Activated CD8-positive, alpha-beta memory T cell treated with anti-CD3 and anti-CD28 coated beads, Interleukin-2, amount 10 ng/mL, durations not matched to agents 7 days and 5 days (primary cell): Measurements from ENCODE around the gene LRRFIP1. TPM values are rescaled to one million over a fixed set of nuclear protein-coding genes. Genes with fewer than 3 reads are reported as not detected.

Source experiments
- ATAC-seq: fragments of 150-1000 bp; cut with Tn5 transposase; one replicate; pipeline ENCODE4 v1.10.0; 2021; ENCODE audit warnings: moderate library complexity
- CTCF ChIA-PET: fragments of 350-600 bp; sonication (Branson Sonifier 250); formaldehyde crosslinking; loops from one replicate; lab custom pipeline; 2021; ENCODE audit warnings: antibody characterized with exemption; lab: Charles Lee
- DNase-seq: peaks from one replicate; pipeline ENCODE4 v3.0.0-alpha.2; 2020
- H3K27ac Mint-ChIP-seq: one replicate; pipeline ENCODE4 v1.8.0; 2021; ENCODE audit warnings: mild to moderate bottlenecking, mixed read lengths
- H3K27me3 Mint-ChIP-seq: one replicate; pipeline ENCODE4 v1.8.0; 2021; ENCODE audit warnings: mixed read lengths
- H3K36me3 Mint-ChIP-seq: one replicate; pipeline ENCODE4 v1.8.0; 2021; ENCODE audit warnings: mild to moderate bottlenecking, mixed read lengths
- H3K4me1 Mint-ChIP-seq: one replicate; pipeline ENCODE4 v1.8.0; 2021; ENCODE audit warnings: mixed read lengths
- H3K4me3 Mint-ChIP-seq: one replicate; pipeline ENCODE4 v1.8.0; 2021; ENCODE audit warnings: mild to moderate bottlenecking, moderate library complexity, mixed read lengths
- H3K9me3 Mint-ChIP-seq: one replicate; pipeline ENCODE4 v1.8.0; 2022; ENCODE audit warnings: low read depth, mixed read lengths
- total RNA-seq, 2 experiments: library from RNA; stranded (reverse); gene quantifications; one replicate each; pipeline ENCODE4 v1.2.3, GENCODE V29; 2021

LRRFIP1 gene
- total RNA-seq, 2 experiments from 2014 or later, result 197 to 229 TPM

GRCh38 chr2:237733677-237734300 is 106.4 kb downstream of the LRRFIP1 start:
- peak overlapping the region; percentile 56 for H3K27ac Mint-ChIP-seq
- H3K4me1 Mint-ChIP-seq, result peaks cover 42% of the 10 kb centered on the region
- H3K4me3 Mint-ChIP-seq, result no peak overlapping the region

GRCh38 chr2:237734905-237735623 is 107.7 kb downstream of the LRRFIP1 start:
- Mint-ChIP-seq H3K4me3 (no peak overlapping the region), H3K4me1 (peaks cover 36% of the 10 kb centered on the region), H3K36me3 (peaks cover 28% of the 10 kb centered on the region), H3K9me3 (no peaks in the 10 kb centered on the region), H3K27me3 (no peaks in the 10 kb centered on the region), H3K27ac (peak overlapping the region; percentile 24)
- DNase-seq (peak; percentile 34), ATAC-seq (no peak)
- CTCF ChIA-PET, result interaction anchor here (3.7 kb wide), 1 partner anchor 9 kb away, joined by 24 read pairs; no protein-coding TSS in a partner anchor

More at GRCh38 chr2:237733677-237734300, 106.4 kb downstream of the LRRFIP1 start:
- Mint-ChIP-seq H3K27me3 (no peaks in the 10 kb centered on the region), H3K9me3 (no peaks in the 10 kb centered on the region), H3K36me3 (peaks cover 26% of the 10 kb centered on the region)
- no peak for ATAC-seq
- no peak for DNase-seq
- CTCF ChIA-PET, result interaction anchor here (1.3 to 3.7 kb wide), 3 partner anchors 10 to 33 kb away, joined by 3 to 24 read pairs (median 3); no protein-coding TSS in a partner anchor

GRCh38 chr2:237735798-237736197 is 108.4 kb downstream of the LRRFIP1 start:
- H3K9me3 Mint-ChIP-seq, result no peaks in the 10 kb centered on the region
- CTCF ChIA-PET, result interaction anchor here (0.7 to 1.0 kb wide), 2 partner anchors 9 to 62 kb away, joined by 3 to 4 read pairs; no protein-coding TSS in a partner anchor
- no peak overlapping the region for H3K27ac Mint-ChIP-seq
- H3K27me3 Mint-ChIP-seq, result no peaks in the 10 kb centered on the region
- peaks cover 28% of the 10 kb centered on the region for H3K36me3 Mint-ChIP-seq
- no peak for DNase-seq
- H3K4me3 Mint-ChIP-seq, result no peak overlapping the region
- H3K4me1 Mint-ChIP-seq, result peaks cover 31% of the 10 kb centered on the region
- ATAC-seq, result no peak

GRCh38 chr2:237736783-237737182 is 109.4 kb downstream of the LRRFIP1 start:
- Mint-ChIP-seq H3K9me3 (no peaks in the 10 kb centered on the region), H3K27ac (no peak overlapping the region), H3K4me3 (no peak overlapping the region), H3K27me3 (no peaks in the 10 kb centered on the region), H3K36me3 (peaks cover 30% of the 10 kb centered on the region), H3K4me1 (peaks cover 21% of the 10 kb centered on the region)
- no peak for DNase-seq
- CTCF ChIA-PET, result interaction anchor here (0.7 to 1.3 kb wide), 4 partner anchors 8 to 63 kb away, joined by 3 to 4 read pairs (median 3); no protein-coding TSS in a partner anchor
- ATAC-seq, result no peak

- ATAC-seq, result no peak
- Mint-ChIP-seq H3K27me3 (no peaks in the 10 kb centered on the region), H3K9me3 (no peaks in the 10 kb centered on the region), H3K4me1 (peaks cover 19% of the 10 kb centered on the region), H3K27ac (no peak overlapping the region), H3K36me3 (peaks cover 29% of the 10 kb centered on the region), H3K4me3 (no peak overlapping the region)
- no peak for DNase-seq
- CTCF ChIA-PET, result interaction anchor here (0.7 to 1.3 kb wide), 2 partner anchors 9 to 29 kb away, joined by 3 read pairs; no protein-coding TSS in a partner anchor
These were observed 109.9 kb downstream of the LRRFIP1 start for GRCh38 chr2:237737196-237737865.

GRCh38 chr2:237738255-237738654 is 110.9 kb downstream of the LRRFIP1 start:
- CTCF ChIA-PET, result no interaction called here
- Mint-ChIP-seq H3K36me3 (peaks cover 29% of the 10 kb centered on the region), H3K4me1 (peaks cover 13% of the 10 kb centered on the region)

GRCh38 chr2:237739101-237739500 is 111.7 kb downstream of the LRRFIP1 start:
- DNase-seq, result no peak
- Mint-ChIP-seq H3K9me3 (no peaks in the 10 kb centered on the region), H3K36me3 (peaks cover 27% of the 10 kb centered on the region), H3K4me1 (peaks cover 14% of the 10 kb centered on the region), H3K27ac (no peak overlapping the region), H3K4me3 (no peak overlapping the region), H3K27me3 (no peaks in the 10 kb centered on the region)
- CTCF ChIA-PET, result interaction anchor here (1.6 kb wide), 1 partner anchor 65 kb away, joined by 3 read pairs; no protein-coding TSS in a partner anchor
- no peak for ATAC-seq

More at GRCh38 chr2:237738255-237738654, 110.9 kb downstream of the LRRFIP1 start:
- no peak overlapping the region for H3K27ac Mint-ChIP-seq
- no peak for DNase-seq
- no peak overlapping the region for H3K4me3 Mint-ChIP-seq
- no peak for ATAC-seq
- no peaks in the 10 kb centered on the region for H3K9me3 Mint-ChIP-seq
- H3K27me3 Mint-ChIP-seq, result no peaks in the 10 kb centered on the region

GRCh38 chr2:237742191-237742590 is 114.8 kb downstream of the LRRFIP1 start:
- H3K4me3 Mint-ChIP-seq, result no peak overlapping the region
- CTCF ChIA-PET, result interaction anchor here (1.0 to 4.6 kb wide), 4 partner anchors 13 to 70 kb away, joined by 3 to 44 read pairs (median 4); no protein-coding TSS in a partner anchor
- peaks cover 20% of the 10 kb centered on the region for H3K4me1 Mint-ChIP-seq
- peaks cover 25% of the 10 kb centered on the region for H3K36me3 Mint-ChIP-seq
- no peak overlapping the region for H3K27ac Mint-ChIP-seq
- H3K9me3 Mint-ChIP-seq, result no peaks in the 10 kb centered on the region
- H3K27me3 Mint-ChIP-seq, result no peaks in the 10 kb centered on the region
- DNase-seq (no peak), ATAC-seq (no peak)

- DNase-seq, result no peak
- CTCF ChIA-PET, result interaction anchor here (1.0 to 4.6 kb wide), 5 partner anchors 9 to 70 kb away, joined by 3 to 44 read pairs (median 4); no protein-coding TSS in a partner anchor
- peaks cover 29% of the 10 kb centered on the region for H3K36me3 Mint-ChIP-seq
- H3K4me1 Mint-ChIP-seq, result peaks cover 20% of the 10 kb centered on the region
- H3K27ac Mint-ChIP-seq, result peak overlapping the region; percentile 65
- no peak for ATAC-seq
- no peaks in the 10 kb centered on the region for H3K9me3 Mint-ChIP-seq
- no peaks in the 10 kb centered on the region for H3K27me3 Mint-ChIP-seq
- no peak overlapping the region for H3K4me3 Mint-ChIP-seq
These were observed 115.2 kb downstream of the LRRFIP1 start for GRCh38 chr2:237742614-237743013.

GRCh38 chr2:237743024-237743423 is 115.6 kb downstream of the LRRFIP1 start:
- H3K36me3 Mint-ChIP-seq, result peaks cover 29% of the 10 kb centered on the region
- ATAC-seq, result no peak
- no peaks in the 10 kb centered on the region for H3K27me3 Mint-ChIP-seq
- no peaks in the 10 kb centered on the region for H3K9me3 Mint-ChIP-seq
- H3K4me1 Mint-ChIP-seq, result peaks cover 18% of the 10 kb centered on the region
- CTCF ChIA-PET, result interaction anchor here (1.0 to 5.4 kb wide), 8 partner anchors 9 to 171 kb away, joined by 3 to 134 read pairs (median 7); no protein-coding TSS in a partner anchor
- no peak overlapping the region for H3K4me3 Mint-ChIP-seq
- H3K27ac Mint-ChIP-seq, result peak overlapping the region; percentile 56
- DNase-seq, result no peak

GRCh38 chr2:237743561-237744269 is 116.3 kb downstream of the LRRFIP1 start:
- Mint-ChIP-seq H3K27ac (peak overlapping the region; percentile 56), H3K27me3 (no peaks in the 10 kb centered on the region), H3K4me3 (no peak overlapping the region), H3K9me3 (no peaks in the 10 kb centered on the region), H3K4me1 (peaks cover 18% of the 10 kb centered on the region), H3K36me3 (peaks cover 35% of the 10 kb centered on the region)
- ATAC-seq (no peak), DNase-seq (no peak)
- CTCF ChIA-PET, result interaction anchor here (0.8 to 5.4 kb wide), 13 partner anchors 10 to 171 kb away, joined by 3 to 134 read pairs (median 8); no protein-coding TSS in a partner anchor

- Mint-ChIP-seq H3K27me3 (no peaks in the 10 kb centered on the region), H3K36me3 (peaks cover 37% of the 10 kb centered on the region), H3K9me3 (no peaks in the 10 kb centered on the region), H3K4me3 (no peak overlapping the region), H3K27ac (peak overlapping the region; percentile 56), H3K4me1 (peaks cover 18% of the 10 kb centered on the region)
- no peak for ATAC-seq
- CTCF ChIA-PET, result interaction anchor here (0.8 to 5.4 kb wide), 21 partner anchors 10 to 231 kb away, joined by 3 to 134 read pairs (median 8); no protein-coding TSS in a partner anchor
- no peak for DNase-seq
These were observed 116.9 kb downstream of the LRRFIP1 start for GRCh38 chr2:237744270-237744612.
